GM21825 (cell line): ENCODE results near the gene DNAH5.

Experiments used
- ATAC-seq: cut with Tn5 transposase; IDR thresholded peaks from one replicate; pipeline ENCODE4 v1.9.1; 2021; ENCODE audit warnings: mild to moderate bottlenecking, moderate library complexity; ENCODE audit not compliant: unreplicated experiment

Gene DNAH5

GRCh38 chr5:13739479-13739878 lies 205.0 kb downstream of the DNAH5 start:
- ATAC-seq: no peak

DNA sequence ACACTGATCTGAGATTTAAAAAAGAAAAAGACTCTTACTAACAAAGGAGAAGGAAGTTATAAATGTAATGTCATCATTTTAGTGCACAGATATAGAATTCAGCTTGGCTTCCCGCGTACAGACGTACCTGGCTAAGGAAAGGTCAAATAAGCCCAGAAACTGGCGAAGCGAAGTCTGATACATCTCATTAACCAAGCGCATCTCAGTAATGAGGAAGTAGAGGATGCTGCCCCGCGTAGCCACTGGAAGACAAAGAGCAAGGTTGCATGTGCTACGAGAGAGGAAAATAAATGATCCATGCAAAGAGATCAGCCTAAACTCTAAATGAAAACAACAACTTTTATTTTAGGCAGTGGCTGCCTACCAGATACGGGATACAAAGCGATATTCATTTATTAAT lies 208.8 kb downstream of the DNAH5 start:
- no peak for ATAC-seq

- ATAC-seq: no peak
Measured at GRCh38 chr5:13731121-13731628, 213.3 kb downstream of the DNAH5 start.

- no peak for ATAC-seq
Measured at GRCh38 chr5:13708906-13709305, 235.6 kb downstream of the DNAH5 start.

DNA sequence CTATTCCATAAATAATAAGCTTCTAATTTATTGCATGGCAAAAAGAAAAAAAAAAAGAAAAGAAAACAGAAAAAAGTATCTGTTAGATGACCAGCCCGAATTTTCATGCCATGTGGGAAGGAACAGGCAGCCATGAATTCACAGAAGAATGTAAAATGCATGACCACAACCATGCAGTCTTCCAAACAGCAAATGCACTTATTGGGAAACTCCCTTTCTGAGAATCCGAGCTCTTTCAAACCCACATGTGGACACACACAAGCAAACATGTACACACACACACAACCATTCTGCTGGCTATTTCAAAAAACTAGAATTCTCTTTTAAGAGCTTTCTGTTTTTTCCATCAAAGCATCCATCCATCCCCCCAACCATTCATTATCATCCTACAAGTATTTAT lies 236.1 kb downstream of the DNAH5 start:
- ATAC-seq: no peak

DNA sequence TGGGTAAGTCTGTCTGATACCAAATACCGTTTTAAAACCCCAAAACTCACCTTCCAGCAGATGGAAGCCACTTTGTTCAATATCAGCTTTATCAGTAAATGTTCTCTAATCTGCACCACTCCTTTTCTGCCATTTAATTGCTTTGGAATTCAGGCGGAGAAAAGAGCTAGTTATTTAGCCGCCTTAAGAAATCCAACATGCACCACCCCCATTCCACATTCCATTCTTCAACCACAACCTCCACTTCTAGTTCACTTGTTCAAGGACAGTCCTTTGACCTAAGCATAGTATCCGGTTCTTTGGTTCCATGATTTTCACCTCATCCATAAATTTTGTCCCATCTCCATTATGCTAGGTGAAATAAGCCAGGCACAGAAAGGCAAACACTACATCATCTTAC lies 240.1 kb downstream of the DNAH5 start:
- ATAC-seq: no peak

- ATAC-seq: no peak
Measured at GRCh38 chr5:13700626-13701025, 243.9 kb downstream of the DNAH5 start.

- ATAC-seq: no peak
Measured at GRCh38 chr5:13698885-13699284, 245.6 kb downstream of the DNAH5 start.

- ATAC-seq: no peak
Measured at GRCh38 chr5:13695076-13695712, 249.3 kb downstream of the DNAH5 start.

GRCh38 chr5:13692172-13692571 lies 252.3 kb downstream of the DNAH5 start:
- ATAC-seq: no peak

GRCh38 chr5:13676531-13676930 lies 268.0 kb downstream of the DNAH5 start:
- no peak for ATAC-seq

DNA sequence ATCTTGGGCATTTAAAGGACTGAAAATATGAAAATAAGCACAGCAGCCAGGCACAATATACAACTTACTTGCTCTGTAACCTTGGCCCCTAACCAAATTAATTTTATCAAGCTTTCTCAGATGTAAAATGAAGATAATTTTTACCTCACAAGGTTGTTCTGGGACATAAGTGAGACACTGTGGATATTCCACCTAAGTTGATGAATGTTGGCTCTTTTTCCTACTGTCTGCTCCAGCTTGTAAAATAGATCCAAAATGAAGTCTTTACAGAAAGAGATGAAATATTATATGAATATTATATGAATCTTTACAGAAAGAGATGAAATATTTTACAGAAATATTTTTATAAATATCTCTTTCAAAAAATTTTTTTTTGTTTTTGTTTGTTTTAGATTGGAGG lies 270.1 kb downstream of the DNAH5 start:
- ATAC-seq: no peak

DNA sequence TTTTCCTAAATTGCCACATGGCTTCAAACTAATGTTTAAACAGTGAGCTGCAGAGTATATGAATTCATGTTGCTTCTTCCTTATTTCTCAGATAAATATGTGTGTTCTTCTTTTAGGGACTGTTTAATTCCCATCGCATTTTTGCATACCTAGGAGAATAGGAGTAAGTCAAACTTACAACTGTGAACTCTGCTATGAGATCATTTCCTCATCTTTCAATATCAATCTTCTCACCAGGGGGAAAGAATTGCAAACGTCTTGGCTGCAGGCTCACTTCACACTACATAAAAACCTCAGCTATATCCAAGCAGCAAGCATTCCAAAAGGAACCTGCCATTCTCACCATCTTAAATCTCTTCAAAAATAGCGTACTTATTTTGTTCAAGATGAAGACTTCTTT lies 271.0 kb downstream of the DNAH5 start:
- ATAC-seq: no peak

GRCh38 chr5:13664377-13664776 lies 280.1 kb downstream of the DNAH5 start:
- no peak for ATAC-seq

GRCh38 chr5:13662626-13663025 lies 281.9 kb downstream of the DNAH5 start:
- ATAC-seq: no peak

DNA sequence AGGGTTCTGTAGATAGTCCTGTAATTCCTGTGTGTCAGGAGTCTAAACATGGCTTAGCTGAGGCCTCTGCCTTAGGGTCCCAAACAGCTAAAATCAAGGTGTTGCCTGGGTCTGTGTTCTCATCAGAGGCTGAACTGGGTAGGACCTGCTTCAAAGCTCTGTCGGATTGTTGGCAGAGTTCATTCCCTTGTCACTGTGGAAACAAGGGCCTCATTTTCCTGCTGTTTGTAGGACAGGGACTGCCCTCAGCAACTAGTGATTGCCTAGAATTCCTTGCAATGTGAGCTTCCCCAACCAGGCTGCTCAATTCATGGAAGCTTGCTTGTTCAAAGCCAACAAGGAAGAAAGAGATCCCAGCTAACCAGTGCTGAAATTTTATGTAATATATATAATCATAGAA lies 283.2 kb downstream of the DNAH5 start:
- ATAC-seq: no peak

DNA sequence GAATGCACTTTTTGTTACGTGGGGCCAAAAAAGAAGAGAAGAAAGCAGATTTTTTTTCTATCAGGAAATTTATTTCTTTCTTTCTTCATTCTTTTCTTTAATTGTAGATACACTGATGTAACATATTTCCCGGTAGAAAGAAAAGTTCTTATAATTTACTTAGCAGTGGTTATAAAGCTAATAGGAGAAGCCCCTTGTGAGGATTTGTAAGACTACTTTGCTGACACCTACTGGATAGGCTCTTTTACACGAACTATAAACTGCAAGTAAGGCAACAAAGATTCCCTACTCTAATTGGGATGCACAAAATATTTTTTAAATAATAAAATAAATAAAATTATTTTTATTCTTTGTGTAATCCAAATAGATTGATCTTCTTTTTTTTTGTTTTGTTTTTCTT lies 284.4 kb downstream of the DNAH5 start:
- ATAC-seq: no peak

DNA sequence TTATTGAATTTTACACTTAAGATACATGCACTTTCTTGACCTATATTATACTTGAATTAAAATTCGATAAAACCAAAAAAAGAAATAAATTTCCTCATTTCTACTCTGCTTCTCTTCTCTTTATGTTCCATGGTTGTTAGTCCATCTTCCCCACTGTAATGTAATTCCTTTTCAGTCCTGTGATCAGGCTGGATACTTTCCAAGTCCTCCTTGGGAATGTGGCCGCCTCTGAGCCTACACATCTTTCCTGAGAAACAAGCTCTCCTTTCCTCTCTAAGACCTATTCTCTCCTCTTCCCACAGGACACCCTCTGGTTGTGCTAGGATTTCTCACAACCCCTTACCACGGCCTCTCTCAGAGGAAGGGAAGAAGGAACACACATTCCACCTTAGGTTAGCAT lies 285.1 kb downstream of the DNAH5 start:
- ATAC-seq: no peak

DNA sequence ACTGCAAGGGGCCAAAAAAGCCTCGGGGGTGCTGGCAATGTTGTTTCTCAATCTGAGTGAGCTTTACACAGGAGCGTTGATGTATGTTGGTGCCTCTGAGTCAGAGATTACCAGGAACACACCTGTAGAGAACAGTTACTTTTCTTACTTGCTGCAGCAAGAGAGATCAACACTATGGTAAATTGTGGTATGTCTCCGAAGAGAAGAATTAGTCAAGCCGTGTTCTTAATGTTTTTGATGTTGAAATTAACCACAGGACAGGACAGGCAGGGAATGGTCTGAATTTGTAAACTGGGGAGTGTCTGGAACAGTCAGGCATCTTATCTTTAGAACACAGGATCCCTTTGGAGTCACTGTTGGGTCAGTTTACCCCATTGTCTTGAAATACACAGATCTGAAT lies 285.7 kb downstream of the DNAH5 start:
- ATAC-seq: no peak

- ATAC-seq: no peak
Measured at GRCh38 chr5:13658152-13658551, 286.3 kb downstream of the DNAH5 start.

DNA sequence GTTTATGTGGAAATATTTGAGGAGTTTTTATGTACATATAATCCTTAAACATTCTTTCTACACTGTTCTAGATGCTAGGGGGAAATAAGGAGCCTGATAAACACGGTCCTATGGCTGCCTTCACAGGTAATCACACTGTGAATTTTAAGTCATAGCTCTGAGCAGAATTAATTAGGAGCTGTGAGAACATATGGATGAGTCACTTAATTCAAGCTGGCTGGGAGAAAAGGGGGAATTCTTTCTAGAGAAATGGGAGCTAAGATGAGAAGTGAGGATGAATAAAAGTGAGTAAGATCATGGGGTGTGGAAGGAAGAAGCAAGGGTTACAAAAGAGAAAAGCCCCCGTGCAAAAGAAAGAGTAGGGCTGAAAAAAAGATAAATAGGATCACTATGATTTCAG lies 290.8 kb downstream of the DNAH5 start:
- ATAC-seq: no peak

DNA sequence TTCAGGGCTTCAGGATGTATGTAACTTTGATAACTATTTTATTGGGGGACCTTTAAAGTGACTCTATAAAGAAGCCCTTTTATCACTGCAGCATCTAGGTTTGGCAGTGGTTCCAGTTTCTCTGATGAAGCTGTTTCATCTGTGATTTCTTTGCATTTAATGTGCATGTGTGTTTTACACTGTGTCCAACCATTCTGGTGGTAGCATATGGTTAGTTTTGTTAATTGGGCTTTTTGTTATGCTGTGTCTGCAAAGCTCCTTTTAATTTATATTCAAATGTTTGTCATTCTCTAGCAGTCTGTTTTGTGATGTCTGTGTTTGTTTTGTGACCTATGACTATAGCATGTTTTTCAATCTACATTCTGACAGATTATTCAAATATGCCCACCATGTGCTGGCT lies 294.8 kb downstream of the DNAH5 start:
- no peak for ATAC-seq

- ATAC-seq: no peak
Measured at GRCh38 chr5:13648822-13649221, 295.7 kb downstream of the DNAH5 start.
